ENCODE results near the gene AURKAIP1. TPM values are rescaled to one million over a fixed set of nuclear protein-coding genes. Genes with fewer than 3 reads are reported as not detected.

AURKAIP1 gene
- total and polyA plus RNA-seq, 2 of the 13 experiments (the other 11 are each of a cell fraction or from before 2014, with no cell fraction given), result 69.5 to 175 TPM

- TF ChIP-seq FOXC1 (CRISPR knock-in tag; IDR thresholded peaks at IDR 0.05; ENCODE audit: borderline replicate concordance), result peak; percentile 64
- TF ChIP-seq FOXA3 (CRISPR knock-in tag; IDR thresholded peaks at IDR 0.05), result no peak
- peak; percentile 93 for TF ChIP-seq ZNF747 (CRISPR knock-in tag; IDR thresholded peaks at IDR 0.05; ENCODE audit: borderline replicate concordance)
- peak; percentile 92 for TF ChIP-seq RBFOX2 (IDR thresholded peaks at IDR 0.05; ENCODE audit: low read depth, low read length)
- TF ChIP-seq RXRB (CRISPR knock-in tag; IDR thresholded peaks at IDR 0.05; ENCODE audit: borderline replicate concordance), result peak; percentile 58
- TF ChIP-seq SIN3B (IDR thresholded peaks at IDR 0.05; ENCODE audit: low read length), result no peak
- TF ChIP-seq KAT8 (CRISPR knock-in tag; IDR thresholded peaks at IDR 0.05), result peak; percentile 78
- no peak for TF ChIP-seq KLF9 (CRISPR knock-in tag; IDR thresholded peaks at IDR 0.05; ENCODE audit: low read depth)
- TF ChIP-seq NR2F2 (IDR thresholded peaks at IDR 0.05; ENCODE audit: borderline replicate concordance, low read depth), result no peak
- TF ChIP-seq ZNF790 (CRISPR knock-in tag; IDR thresholded peaks at IDR 0.05; ENCODE audit: borderline replicate concordance), result 0 out of 2 replicates have a peak, but pooled peaks have one; percentile 76
- TF ChIP-seq ZHX2 (IDR thresholded peaks at IDR 0.05; ENCODE audit: low read depth), result no peak
- TF ChIP-seq ZHX2 (CRISPR knock-in tag; IDR thresholded peaks at IDR 0.05; ENCODE audit: borderline replicate concordance), result peak; percentile 6; the same call in 1 of the 2 replicates
- peak; percentile 76 for TF ChIP-seq ZEB1 (IDR thresholded peaks at IDR 0.05; ENCODE audit: insufficient replicate concordance, low read depth)
- no peak for TF ChIP-seq ARNT (IDR thresholded peaks at IDR 0.05)
- no peak for TF ChIP-seq ZFP36L2 (CRISPR knock-in tag; IDR thresholded peaks at IDR 0.05)
- TF ChIP-seq CC2D1A (CRISPR knock-in tag; IDR thresholded peaks at IDR 0.05), result no peak
- 0 out of 2 replicates have a peak, but pooled peaks have one; percentile 63 for TF ChIP-seq ZNF576 (CRISPR knock-in tag; IDR thresholded peaks at IDR 0.05)
- TF ChIP-seq ZNF788 (CRISPR knock-in tag; IDR thresholded peaks at IDR 0.05; ENCODE audit: borderline replicate concordance), result peak; percentile 83; the same call in 1 of the 2 replicates
- TF ChIP-seq ZNF335 (CRISPR knock-in tag; IDR thresholded peaks at IDR 0.05), result 0 out of 2 replicates have a peak, but pooled peaks have one; percentile 61
- no peak for TF ChIP-seq TRIM22 (IDR thresholded peaks at IDR 0.05)
- TF ChIP-seq NR0B2 (CRISPR knock-in tag; IDR thresholded peaks at IDR 0.05), result peak; percentile 9; the same call in 1 of the 2 replicates
- TF ChIP-seq SKI (IDR thresholded peaks at IDR 0.05; ENCODE audit: partially characterized antibody), result no peak
Measured at GRCh38 chr1:1324524-1325287, 50.3 kb downstream of the AURKAIP1 start, which contains the start of the genes CPTP and INTS11 (continued).
